Transverse colon (tissue), 4 donors: Measurements from ENCODE around the gene SLC25A42. TPM values are rescaled to one million over a fixed set of nuclear protein-coding genes. Genes with fewer than 3 reads are reported as not detected.

Source experiments
- DNase-seq: peaks from one replicate; pipeline ENCODE4 v3.0.0-alpha.2; 2019
- H3K27ac ChIP-seq, 4 donors: fragments of 200-600 bp; sonication (generic); 2 replicates each; pipeline ENCODE4 v1.5.1; 2016 to 2018; ENCODE audit warnings: inconsistent platforms in 4 of 4
- H3K27me3 ChIP-seq: fragments of 200-600 bp; sonication (generic); 2 replicates; pipeline ENCODE4 v1.5.1; 2017; ENCODE audit warnings: inconsistent platforms
- H3K36me3 ChIP-seq, 4 donors: fragments of 200-600 bp; sonication (generic); 2 replicates each; pipeline ENCODE4 v1.5.1; 2017 to 2019; ENCODE audit warnings: inconsistent platforms in 4 of 4
- H3K4me1 ChIP-seq, 4 donors: fragments of 200-600 bp; sonication (generic); 2 replicates each; pipeline ENCODE4 v1.5.1; 2017 to 2020; ENCODE audit warnings: inconsistent platforms in 4 of 4
- H3K4me3 ChIP-seq, 4 donors: fragments of 200-600 bp; sonication (generic); 1 replicate in 1 of 4; 2 replicates in 3 of 4; pipeline versions ENCODE4 v1.5.1 to v1.6.1; 2017 to 2019; ENCODE audit warnings: inconsistent platforms in 4 of 4
- H3K9me3 ChIP-seq, 2 donors: fragments of 200-600 bp; sonication (generic); 2 replicates each; pipeline ENCODE4 v1.5.1; 2017 to 2019; ENCODE audit warnings: inconsistent platforms in 2 of 2
- EP300 ChIP-seq: sonication (generic); formaldehyde crosslinking; IDR thresholded peaks from one replicate; pipeline ENCODE4 v1.6.1; 2017; ENCODE audit warnings: antibody characterized with exemption, low read depth
- POLR2A ChIP-seq: fragments of 450-650 bp; IDR thresholded peaks from one replicate; pipeline ENCODE4 v1.6.1; 2016; ENCODE audit warnings: antibody characterized with exemption, mild to moderate bottlenecking, moderate library complexity
- POLR2AphosphoS5 ChIP-seq, 3 donors: sonication (generic); formaldehyde crosslinking; IDR thresholded peaks; one replicate each; pipeline ENCODE4 v1.6.1; 2016; ENCODE audit warnings: antibody characterized with exemption in 3 of 3
- WGBS, 2 donors: methylation state at CpG; one replicate each; pipeline ENCODE4 v1.1.5; 2018; ENCODE audit warnings: low coverage in 1 of 2; 5-methylcytosine and 5-hydroxymethylcytosine counted together
- in situ Hi-C, 4 donors: fragments of 200-750 bp; cut with MboI; loops; one replicate each; pipeline versions ENCODE4 v1.15.0 to v1.15.1; 2017; ENCODE audit warnings: low sequenced_read_pairs in 3 of 4, low pct_ligation_motif_present in 1 of 4, low pct_unique_long_range_greater_than_20kb in 1 of 4
- intact Hi-C: fragments of 100-400 bp; cut with DNase I; formaldehyde crosslinking; loops from one replicate; pipeline ENCODE4 v1.15.1; 2023; ENCODE audit warnings: low total_unique reads
- total RNA-seq, 4 donors: library from RNA; depleted of rRNA; stranded (reverse); fragments of >200 nt; gene quantifications; one replicate each; pipeline ENCODE4 v1.1.0, GENCODE V29; 2016
- TF ChIP-seq, protein P1 (sequence below), 5 experiments: fragments of 200-600 bp in 3 of 5; fragments of 450-650 bp in 2 of 5; sonication (generic) in 3 of 5; IDR thresholded peaks; 1 replicate in 2 of 5; 2 replicates in 3 of 5; pipeline ENCODE4 v1.5.1; 2016 to 2017; ENCODE audit warnings: antibody characterized with exemption in 5 of 5, inconsistent platforms in 3 of 5, mild to moderate bottlenecking in 2 of 5, moderate library complexity in 1 of 5

The SLC25A42 gene
- total RNA-seq, 4 donors from 2014 or later: 6.8 to 141 (median 24.5) TPM

DNA sequence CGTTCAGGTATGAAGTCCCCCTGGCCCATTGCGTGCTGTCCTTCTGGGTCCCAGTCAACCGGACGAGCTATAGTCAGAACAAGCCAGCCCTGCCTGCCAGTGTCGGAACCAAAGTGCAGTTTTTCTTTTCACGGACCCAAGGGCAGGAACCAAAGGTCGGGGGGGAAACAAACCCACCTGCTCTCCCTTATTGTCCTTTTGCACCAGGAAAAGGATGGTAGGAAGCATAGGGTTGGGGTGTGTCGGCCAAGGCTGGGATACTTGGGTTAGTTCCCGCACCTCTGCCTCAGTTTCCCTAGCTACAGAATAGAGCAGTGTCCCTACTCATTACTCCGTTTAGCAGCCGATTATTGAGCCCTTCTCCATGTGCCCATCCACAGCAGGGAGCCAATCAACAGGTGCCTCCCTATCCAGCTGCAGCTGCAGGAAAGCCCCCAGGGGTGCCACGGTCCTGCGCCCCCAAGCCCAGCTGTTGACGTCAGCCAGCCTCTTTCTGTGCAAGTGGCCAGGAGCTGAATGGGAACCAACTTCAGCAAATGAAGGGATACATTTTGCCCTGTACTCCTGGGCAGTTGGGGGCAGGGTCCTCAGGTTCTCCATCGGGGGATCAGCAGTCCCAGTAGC lies 9.4 kb upstream of the SLC25A42 start:
- WGBS, 2 donors: 92 to 93% methylated on average over 6 to 15 of the region's 15 CpGs
- no peak overlapping the region for H3K27ac ChIP-seq
- H3K27me3 ChIP-seq: no peaks in the 10 kb centered on the region
- no peak for DNase-seq
- TF ChIP-seq POLR2A (no peak), EP300 (no peak), POLR2AphosphoS5 (IDR thresholded peaks at IDR 0.05) (no peak)
- TF ChIP-seq, protein P1, sequence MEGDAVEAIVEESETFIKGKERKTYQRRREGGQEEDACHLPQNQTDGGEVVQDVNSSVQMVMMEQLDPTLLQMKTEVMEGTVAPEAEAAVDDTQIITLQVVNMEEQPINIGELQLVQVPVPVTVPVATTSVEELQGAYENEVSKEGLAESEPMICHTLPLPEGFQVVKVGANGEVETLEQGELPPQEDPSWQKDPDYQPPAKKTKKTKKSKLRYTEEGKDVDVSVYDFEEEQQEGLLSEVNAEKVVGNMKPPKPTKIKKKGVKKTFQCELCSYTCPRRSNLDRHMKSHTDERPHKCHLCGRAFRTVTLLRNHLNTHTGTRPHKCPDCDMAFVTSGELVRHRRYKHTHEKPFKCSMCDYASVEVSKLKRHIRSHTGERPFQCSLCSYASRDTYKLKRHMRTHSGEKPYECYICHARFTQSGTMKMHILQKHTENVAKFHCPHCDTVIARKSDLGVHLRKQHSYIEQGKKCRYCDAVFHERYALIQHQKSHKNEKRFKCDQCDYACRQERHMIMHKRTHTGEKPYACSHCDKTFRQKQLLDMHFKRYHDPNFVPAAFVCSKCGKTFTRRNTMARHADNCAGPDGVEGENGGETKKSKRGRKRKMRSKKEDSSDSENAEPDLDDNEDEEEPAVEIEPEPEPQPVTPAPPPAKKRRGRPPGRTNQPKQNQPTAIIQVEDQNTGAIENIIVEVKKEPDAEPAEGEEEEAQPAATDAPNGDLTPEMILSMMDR (IDR thresholded peaks at IDR 0.05): no peak
- H3K4me1 ChIP-seq: no peaks in the 10 kb centered on the region
- in situ Hi-C loops: loop anchor here in 1 of 4 donors (10.0 kb wide), 1 partner anchor 80 kb away; the partner anchor contains the start of gene TMEM161A
- H3K9me3 ChIP-seq: no peaks in the 10 kb centered on the region
- intact Hi-C loops: loop anchor here (10.0 kb wide), 2 partner anchors 80 to 120 kb away; partner anchors contain the start of genes MEF2B and TMEM161A
- H3K36me3 ChIP-seq: peaks cover 0 to 10% (median 0%) of the 10 kb centered on the region in 4 donors
- no peak overlapping the region for H3K4me3 ChIP-seq

DNA sequence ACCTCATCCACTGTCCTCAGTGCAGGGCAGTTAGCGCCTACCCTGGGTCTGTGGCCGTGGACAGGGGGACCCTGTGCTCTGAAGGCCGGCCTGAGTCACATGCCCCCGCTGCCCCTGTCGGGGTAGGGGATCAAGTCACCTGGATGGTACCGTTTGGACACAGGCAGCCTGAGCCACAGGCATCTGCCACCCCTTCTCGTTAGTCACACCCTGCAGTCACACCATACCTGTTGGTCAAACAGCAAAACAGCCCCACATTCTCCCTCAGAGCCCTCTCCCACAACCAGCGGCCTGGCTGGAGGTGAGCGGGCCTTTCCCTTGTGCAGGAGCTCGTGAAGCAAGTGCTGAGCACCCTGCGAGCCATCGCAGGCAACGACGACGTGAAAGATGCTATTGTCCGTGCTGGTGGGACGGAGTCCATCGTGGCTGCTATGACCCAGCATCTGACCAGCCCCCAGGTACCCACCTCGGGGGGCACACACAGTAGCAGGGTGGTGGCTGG lies 8.8 kb upstream of the SLC25A42 start:
- in situ Hi-C loops (loop anchor here in 1 of 4 donors (10.0 kb wide), 1 partner anchor 80 kb away; the partner anchor contains the start of gene TMEM161A), intact Hi-C loops (loop anchor here (10.0 kb wide), 2 partner anchors 80 to 120 kb away; partner anchors contain the start of genes MEF2B and TMEM161A)
- WGBS, 2 donors: 93% methylated on average over 19 of the region's 19 CpGs; no CpG with 5 or more reads in 1 of the 2 donors
- H3K27me3 ChIP-seq: no peaks in the 10 kb centered on the region
- no peak overlapping the region for H3K27ac ChIP-seq
- peaks cover 0 to 10% (median 0%) of the 10 kb centered on the region in 4 donors for H3K36me3 ChIP-seq
- no peaks in the 10 kb centered on the region for H3K9me3 ChIP-seq
- DNase-seq: no peak
- no peak for TF ChIP-seq EP300
- TF ChIP-seq, protein P1 (IDR thresholded peaks at IDR 0.05): no peak
- no peak for TF ChIP-seq POLR2A
- no peak for TF ChIP-seq POLR2AphosphoS5 (IDR thresholded peaks at IDR 0.05)
- H3K4me3 ChIP-seq: no peak overlapping the region
- no peaks in the 10 kb centered on the region for H3K4me1 ChIP-seq

DNA sequence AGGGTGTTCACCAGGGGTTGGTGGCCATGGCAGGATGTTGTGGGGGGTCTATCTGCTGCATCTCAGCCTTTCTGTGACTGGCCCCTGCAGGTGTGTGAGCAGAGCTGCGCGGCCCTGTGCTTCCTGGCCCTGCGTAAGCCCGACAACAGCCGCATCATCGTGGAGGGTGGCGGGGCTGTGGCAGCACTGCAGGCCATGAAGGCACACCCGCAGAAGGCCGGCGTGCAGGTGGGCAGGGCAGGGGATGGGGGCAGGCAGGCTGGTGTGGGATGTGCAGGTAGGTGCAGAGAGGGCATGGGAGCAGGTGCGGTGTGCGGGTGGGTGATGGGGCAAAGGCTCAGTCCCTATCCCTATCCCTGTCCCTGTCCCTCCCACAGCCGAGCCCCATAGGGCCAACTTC lies 8.1 kb upstream of the SLC25A42 start:
- no peak overlapping the region for H3K4me3 ChIP-seq
- no peak for TF ChIP-seq EP300
- TF ChIP-seq, protein P1 (IDR thresholded peaks at IDR 0.05): no peak
- no peak for TF ChIP-seq POLR2A
- H3K27me3 ChIP-seq: no peaks in the 10 kb centered on the region
- H3K4me1 ChIP-seq: no peaks in the 10 kb centered on the region
- H3K9me3 ChIP-seq: no peaks in the 10 kb centered on the region
- intact Hi-C loops (loop anchor here (10.0 kb wide), 2 partner anchors 79 to 119 kb away; partner anchors contain the start of genes MEF2B and TMEM161A), in situ Hi-C loops (loop anchor here in 1 of 4 donors (10.0 kb wide), 1 partner anchor 79 kb away; the partner anchor contains the start of gene TMEM161A)
- WGBS, 2 donors: 94% methylated on average over 13 of the region's 13 CpGs; no CpG with 5 or more reads in 1 of the 2 donors
- DNase-seq: no peak
- H3K27ac ChIP-seq: no peak overlapping the region
- H3K36me3 ChIP-seq: peaks cover 0 to 10% (median 0%) of the 10 kb centered on the region in 4 donors

DNA sequence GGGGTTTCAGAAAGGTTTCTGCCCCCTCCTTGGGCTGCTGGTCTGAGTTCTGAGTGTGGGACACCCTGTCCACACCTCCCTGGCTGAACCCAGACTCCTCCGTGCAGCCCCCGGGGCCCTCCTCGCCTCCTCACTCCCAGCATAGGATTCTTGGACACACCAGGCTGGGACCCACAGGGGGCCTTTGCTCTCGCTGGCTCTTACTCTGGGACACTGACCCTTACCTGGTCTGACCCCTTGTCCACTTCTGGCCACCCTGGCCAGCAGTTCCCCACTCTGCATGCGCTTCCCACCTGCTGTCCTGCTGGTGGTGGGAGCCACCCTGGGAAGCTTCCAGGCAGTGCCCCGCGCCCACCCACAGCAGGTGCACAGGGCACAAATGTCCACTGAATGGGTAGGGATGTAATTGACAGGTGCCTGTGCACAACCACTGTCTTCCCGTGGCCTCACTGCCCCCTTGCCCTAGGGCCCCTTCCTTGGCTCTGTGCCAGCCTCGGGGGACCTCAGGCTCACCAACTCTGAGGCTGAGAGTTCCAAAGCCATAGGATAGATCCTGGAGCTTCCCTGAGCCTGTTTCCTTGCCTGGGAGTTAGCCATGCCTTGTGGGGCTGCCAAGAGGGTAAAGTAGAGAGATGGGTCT lies 7.0 kb upstream of the SLC25A42 start:
- no peaks in the 10 kb centered on the region for H3K27me3 ChIP-seq
- TF ChIP-seq POLR2AphosphoS5 (IDR thresholded peaks at IDR 0.05): no peak
- TF ChIP-seq POLR2A: no peak
- TF ChIP-seq, protein P1 (IDR thresholded peaks at IDR 0.05): no peak
- TF ChIP-seq EP300: no peak
- H3K4me1 ChIP-seq: no peaks in the 10 kb centered on the region
- in situ Hi-C loops (loop anchor here in 1 of 4 donors (10.0 kb wide), 1 partner anchor 78 kb away; the partner anchor contains the start of gene TMEM161A), intact Hi-C loops (loop anchor here (10.0 kb wide), 2 partner anchors 78 to 118 kb away; partner anchors contain the start of genes MEF2B and TMEM161A)
- WGBS, 2 donors: 80 to 100% methylated on average over 3 to 9 of the region's 9 CpGs
- H3K9me3 ChIP-seq: no peaks in the 10 kb centered on the region
- H3K27ac ChIP-seq: no peak overlapping the region
- DNase-seq: no peak
- H3K4me3 ChIP-seq: no peak overlapping the region
- peaks cover 0 to 10% (median 0%) of the 10 kb centered on the region in 4 donors for H3K36me3 ChIP-seq
